Stimulated activated CD8-positive, alpha-beta memory T cell treated with anti-CD3 and anti-CD28 coated beads, Interleukin-12 subunit alpha, Interleukin-12 subunit beta, amount 100 ng/mL, for 4 hours (primary cell): Measurements from ENCODE around the gene SCN2A.

Experiments
- DNase-seq: peaks from one replicate; pipeline ENCODE4 v3.0.0-alpha.2; 2020; ENCODE audit warnings: low read depth

Gene SCN2A

GRCh38 chr2:165239230-165239629 is at the start of gene SCN2A:
Gene SCN2A (plus strand): TSS chr2:165239414. CDS start chr2:165295824, 56,410 bp downstream.
- DNase-seq: no peak

GRCh38 chr2:165191096-165191728 is 48.0 kb upstream of the SCN2A start:
- no peak for DNase-seq

- DNase-seq: no peak
Measured at GRCh38 chr2:165192729-165193128, 46.5 kb upstream of the SCN2A start.

- no peak for DNase-seq
Measured at GRCh38 chr2:165193178-165193777, 45.9 kb upstream of the SCN2A start.

GRCh38 chr2:165196411-165196810 is 42.8 kb upstream of the SCN2A start:
- DNase-seq: no peak

- DNase-seq: no peak
Measured at GRCh38 chr2:165197346-165197745, 41.9 kb upstream of the SCN2A start.

GRCh38 chr2:165198181-165198580 is 41.0 kb upstream of the SCN2A start:
- no peak for DNase-seq

GRCh38 chr2:165202239-165202638 is 37.0 kb upstream of the SCN2A start:
- no peak for DNase-seq

- no peak for DNase-seq
Measured at GRCh38 chr2:165203689-165204559, 35.3 kb upstream of the SCN2A start, which contains the start of gene SCN3A. Gene SCN3A (minus strand): TSS chr2:165204050. CDS start chr2:165176394, 27,656 bp downstream.

GRCh38 chr2:165205865-165206264 is 33.3 kb upstream of the SCN2A start:
- DNase-seq: no peak

GRCh38 chr2:165208094-165208493 is 31.1 kb upstream of the SCN2A start:
- DNase-seq: no peak

GRCh38 chr2:165214093-165214492 is 25.1 kb upstream of the SCN2A start:
- DNase-seq: no peak

- DNase-seq: no peak
Measured at GRCh38 chr2:165219481-165219880, 19.7 kb upstream of the SCN2A start.

- DNase-seq: no peak
Measured at GRCh38 chr2:165224941-165225340, 14.3 kb upstream of the SCN2A start.

GRCh38 chr2:165227571-165227970 is 11.6 kb upstream of the SCN2A start:
- DNase-seq: no peak

GRCh38 chr2:165237056-165237455 is 2.2 kb upstream of the SCN2A start:
- no peak for DNase-seq

- no peak for DNase-seq
Measured at GRCh38 chr2:165238295-165238694, 919 bp upstream of the SCN2A start.

GRCh38 chr2:165239856-165240515 is 772 bp downstream of the SCN2A start:
- DNase-seq: no peak

GRCh38 chr2:165240916-165241315 is 1.7 kb downstream of the SCN2A start:
- no peak for DNase-seq

GRCh38 chr2:165245081-165245793 is 6.0 kb downstream of the SCN2A start:
- no peak for DNase-seq

GRCh38 chr2:165248238-165248637 is 9.0 kb downstream of the SCN2A start:
- no peak for DNase-seq

- DNase-seq: no peak
Measured at GRCh38 chr2:165251366-165251765, 12.2 kb downstream of the SCN2A start.
